Erythroblast (primary cell): ENCODE results near the gene CLASP1.

Experiments used
- GATA1 ChIP-seq: IDR thresholded peaks from 2 replicates; pipeline ENCODE4 v1.6.1; 2011; ENCODE audit warnings: low read depth, mild to moderate bottlenecking, control low read depth, low read length, moderate library complexity
- POLR2A ChIP-seq: IDR thresholded peaks from 2 replicates; pipeline ENCODE4 v1.6.1; 2011; ENCODE audit warnings: mild to moderate bottlenecking, low read length

GRCh38 chr2:121633463-121633862 is 15.8 kb downstream of the CLASP1 start:
- TF ChIP-seq POLR2A = no peak
- no peak for TF ChIP-seq GATA1
